ENCODE results near the gene DPM2. TPM values are rescaled to one million over a fixed set of nuclear protein-coding genes. Genes with fewer than 3 reads are reported as not detected.

The DPM2 gene
- total and polyA plus RNA-seq, 2 of the 4 experiments (the other 2 are of a cell fraction) = 10.8 to 60.6 TPM

- no peak overlapping the region for H2AK5ac ChIP-seq (ENCODE audit: low read depth, low read length)
- no peak overlapping the region for H3K4me3 ChIP-seq (ENCODE audit: insufficient read depth, low read depth, low read length)
- H4K8ac ChIP-seq (ENCODE audit: low read depth in 2 of 2, low read length in 2 of 2) = no peak overlapping the region
- intact Hi-C loops (cut with micrococcal nuclease) = no loop called here
- H2BK120ac ChIP-seq (ENCODE audit: low read depth, low read length) = no peak overlapping the region
- H3K14ac ChIP-seq (replicated peaks; ENCODE audit: low read depth, low read length) = no peak overlapping the region
- H3K9ac ChIP-seq (ENCODE audit: low read depth, low read length) = no peak overlapping the region
- H3K56ac ChIP-seq (ENCODE audit: extremely low read depth, insufficient read depth, low read length) = no peak overlapping the region
- no peak overlapping the region for H2BK15ac ChIP-seq (ENCODE audit: low read depth, low read length)
- H2AFZ ChIP-seq (replicated peaks; ENCODE audit: low read length, poor library complexity) = no peak overlapping the region
- dilution Hi-C loops (cut with HindIII; ENCODE audit: low sequenced_read_pairs, unreplicated experiment) = no loop called here
- BruUV-seq (replicated peaks) = no TSS peak
- TF ChIP-seq MXI1 (IDR thresholded peaks at IDR 0.05; ENCODE audit: borderline replicate concordance, low read depth, low read length) (no peak), NFE2L2 (IDR thresholded peaks at IDR 0.05; ENCODE audit: low read depth, low read length) (no peak), FOS (IDR thresholded peaks at IDR 0.05; ENCODE audit: low read depth, low read length) (no peak), POLR2A (IDR thresholded peaks at IDR 0.05; ENCODE audit: low read depth, low read length) (no peak)
- no peak overlapping the region for H3K4ac ChIP-seq (ENCODE audit: low read depth, low read length)
- H3K23ac ChIP-seq (ENCODE audit: low read depth, low read length) = no peak overlapping the region
- H4K20me1 ChIP-seq (ENCODE audit: insufficient read depth, low read length) = peaks cover 37% of the 10 kb centered on the region
- no peaks in the 10 kb centered on the region for H3K27me3 ChIP-seq (ENCODE audit: control insufficient read depth, insufficient read depth, low read length)
- POLR2A ChIA-PET (ENCODE audit: unreplicated experiment) = no interaction called here
- H3K9me1 ChIP-seq (ENCODE audit: insufficient read depth, low read length) = peaks cover 13% of the 10 kb centered on the region
- ATAC-seq (ENCODE audit: low read depth) = no peak
- in situ Hi-C loops (cut with MboI; ENCODE audit: low sequenced_read_pairs) = no loop called here
- H3K79me1 ChIP-seq (ENCODE audit: low read depth in 1 of 2, low read length in 2 of 2) = peaks cover 13 to 64% of the 10 kb centered on the region in 2 experiments
- WGBS, 2 experiments (ENCODE audit: extremely low coverage in 2 of 2, insufficient read length in 1 of 2) = 100% methylated on average over 2 of the region's 4 CpGs; no CpG with 5 or more reads in 1 of the 2 experiments
- CTCF ChIA-PET = no interaction called here
- no peak overlapping the region for H3K18ac ChIP-seq (ENCODE audit: low read depth, low read length)
- no peak overlapping the region for H2BK5ac ChIP-seq (ENCODE audit: low read depth, low read length, poor library complexity, severe bottlenecking)
- no peak overlapping the region for H2BK20ac ChIP-seq (ENCODE audit: low read depth, low read length)
- peaks cover 15% of the 10 kb centered on the region for H3K9me3 ChIP-seq (ENCODE audit: control insufficient read depth, insufficient read depth, low read length)
- no peak overlapping the region for H2AK9ac ChIP-seq (replicated peaks; ENCODE audit: low read depth, low read length, poor library complexity)
- H3K4me1 ChIP-seq (ENCODE audit: control insufficient read depth, insufficient read depth, low read length) = peaks cover 11% of the 10 kb centered on the region
- peaks cover 54% of the 10 kb centered on the region for H3K36me3 ChIP-seq (ENCODE audit: control insufficient read depth, insufficient read depth, low read length)
- DNase-seq = no peak
- no peak overlapping the region for H4K91ac ChIP-seq (ENCODE audit: insufficient read depth, low read depth, low read length)
- no peak overlapping the region for H4K5ac ChIP-seq (ENCODE audit: low read depth, low read length)
- H3K27ac ChIP-seq (ENCODE audit: insufficient read depth, low read length) = no peak overlapping the region
- no peak overlapping the region for H3K4me2 ChIP-seq (ENCODE audit: low read depth, low read length)
These were observed 44.3 kb downstream of the DPM2 start for GRCh38 chr9:127893392-127893791.

Data from IMR-90 (cell line).